DND-41 (cell line): Measurements from ENCODE around the gene CRYBG1.

Experiments
- EZH2 ChIP-seq: IDR thresholded peaks from 3 replicates; pipeline ENCODE4 v1.6.1; 2012; ENCODE audit warnings: borderline replicate concordance, low read depth, mild to moderate bottlenecking, moderate library complexity, low read length, inconsistent platforms; ENCODE audit not compliant: severe bottlenecking
- TF ChIP-seq, protein P1 (sequence below): IDR thresholded peaks from 2 replicates; pipeline ENCODE4 v1.5.1; 2012; ENCODE audit warnings: borderline replicate concordance, low read length, moderate library complexity, mild to moderate bottlenecking; ENCODE audit not compliant: poor library complexity, severe bottlenecking; ENCODE audit errors: extremely low read depth

DNA sequence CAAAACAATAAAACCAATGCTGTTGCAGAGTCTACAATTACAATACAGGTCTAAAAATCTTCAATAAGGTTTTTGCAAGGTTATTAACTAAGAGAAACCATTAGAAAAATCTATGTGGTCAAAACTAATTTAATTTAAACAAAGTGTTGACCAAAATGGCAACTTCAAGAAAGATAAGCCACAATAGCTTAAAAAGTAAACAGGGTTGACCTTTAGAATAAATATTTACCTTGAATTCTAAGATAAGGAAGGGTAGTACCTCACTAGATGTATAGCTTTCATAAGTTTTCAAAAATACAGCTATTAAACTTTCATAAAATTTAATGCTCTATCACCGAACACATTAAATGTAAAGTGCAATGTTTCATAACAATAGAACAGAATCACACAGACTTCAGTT lies 257.3 kb downstream of the CRYBG1 start:
- TF ChIP-seq, protein P1, sequence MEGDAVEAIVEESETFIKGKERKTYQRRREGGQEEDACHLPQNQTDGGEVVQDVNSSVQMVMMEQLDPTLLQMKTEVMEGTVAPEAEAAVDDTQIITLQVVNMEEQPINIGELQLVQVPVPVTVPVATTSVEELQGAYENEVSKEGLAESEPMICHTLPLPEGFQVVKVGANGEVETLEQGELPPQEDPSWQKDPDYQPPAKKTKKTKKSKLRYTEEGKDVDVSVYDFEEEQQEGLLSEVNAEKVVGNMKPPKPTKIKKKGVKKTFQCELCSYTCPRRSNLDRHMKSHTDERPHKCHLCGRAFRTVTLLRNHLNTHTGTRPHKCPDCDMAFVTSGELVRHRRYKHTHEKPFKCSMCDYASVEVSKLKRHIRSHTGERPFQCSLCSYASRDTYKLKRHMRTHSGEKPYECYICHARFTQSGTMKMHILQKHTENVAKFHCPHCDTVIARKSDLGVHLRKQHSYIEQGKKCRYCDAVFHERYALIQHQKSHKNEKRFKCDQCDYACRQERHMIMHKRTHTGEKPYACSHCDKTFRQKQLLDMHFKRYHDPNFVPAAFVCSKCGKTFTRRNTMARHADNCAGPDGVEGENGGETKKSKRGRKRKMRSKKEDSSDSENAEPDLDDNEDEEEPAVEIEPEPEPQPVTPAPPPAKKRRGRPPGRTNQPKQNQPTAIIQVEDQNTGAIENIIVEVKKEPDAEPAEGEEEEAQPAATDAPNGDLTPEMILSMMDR: no peak
- TF ChIP-seq EZH2: no peak
